Measurements from ENCODE around the gene EFCAB5.
"Not testable (repeated sequence)": the region's sequence is repeated elsewhere in the genome, so short reads cannot be mapped to it uniquely, and the experiment has no call there.

EFCAB5 gene

GRCh38 chr17:29941334-29941733 lies at the start of gene EFCAB5:
TSS of gene EFCAB5 (plus strand) at chr17:29941634. CDS start at chr17:29941797, 163 bp downstream.
- DNase-seq: no peak

- no peak for DNase-seq
These were observed 49.2 kb upstream of the EFCAB5 start for GRCh38 chr17:29892201-29892600.

GRCh38 chr17:29897136-29897535 lies 44.3 kb upstream of the EFCAB5 start:
- DNase-seq: not testable (repeated sequence)

- DNase-seq: no peak
These were observed 38.0 kb upstream of the EFCAB5 start for GRCh38 chr17:29903471-29903870.

- no peak for DNase-seq
These were observed 36.2 kb upstream of the EFCAB5 start for GRCh38 chr17:29905086-29905878.

- DNase-seq: no peak
These were observed 35.6 kb upstream of the EFCAB5 start for GRCh38 chr17:29905879-29906167.

- no peak for DNase-seq
These were observed 34.5 kb upstream of the EFCAB5 start for GRCh38 chr17:29906969-29907368.

GRCh38 chr17:29909236-29910003 lies 32.0 kb upstream of the EFCAB5 start:
- no peak for DNase-seq

- DNase-seq: no peak
These were observed 29.7 kb upstream of the EFCAB5 start for GRCh38 chr17:29911641-29912177.

- DNase-seq: no peak
These were observed 26.5 kb upstream of the EFCAB5 start for GRCh38 chr17:29914819-29915537.

GRCh38 chr17:29918016-29918415 lies 23.4 kb upstream of the EFCAB5 start:
- no peak for DNase-seq

- no peak for DNase-seq
These were observed 22.2 kb upstream of the EFCAB5 start for GRCh38 chr17:29918922-29919856.

GRCh38 chr17:29924786-29925185 lies 16.6 kb upstream of the EFCAB5 start:
- no peak for DNase-seq

- no peak for DNase-seq
These were observed 13.9 kb upstream of the EFCAB5 start for GRCh38 chr17:29927546-29927945.

- DNase-seq: peak in 1 of 6 experiments; percentile 23
These were observed 12.4 kb upstream of the EFCAB5 start for GRCh38 chr17:29929006-29929532.

- peak; percentile 77 to 89 (median 84) for DNase-seq
These were observed 11.7 kb upstream of the EFCAB5 start, which contains the start of gene SSH2 for GRCh38 chr17:29929533-29930408. TSS of gene SSH2 (minus strand) at chr17:29930228. CDS start at chr17:29930000, 228 bp downstream.

- peak in 5 of 6 experiments; percentile 43 to 82 (median 62) for DNase-seq
These were observed 10.9 kb upstream of the EFCAB5 start for GRCh38 chr17:29930409-29931010.

- peak; percentile 37 to 86 (median 73) for DNase-seq
These were observed 10.1 kb upstream of the EFCAB5 start for GRCh38 chr17:29931231-29931932.

GRCh38 chr17:29933379-29933778 lies 8.1 kb upstream of the EFCAB5 start:
- no peak for DNase-seq

GRCh38 chr17:29935909-29936308 lies 5.5 kb upstream of the EFCAB5 start:
- DNase-seq: not testable (repeated sequence)

All from stimulated activated naive CD4-positive, alpha-beta T cell (primary cell).